ENCODE measurements around the gene CCL7.

DNA sequence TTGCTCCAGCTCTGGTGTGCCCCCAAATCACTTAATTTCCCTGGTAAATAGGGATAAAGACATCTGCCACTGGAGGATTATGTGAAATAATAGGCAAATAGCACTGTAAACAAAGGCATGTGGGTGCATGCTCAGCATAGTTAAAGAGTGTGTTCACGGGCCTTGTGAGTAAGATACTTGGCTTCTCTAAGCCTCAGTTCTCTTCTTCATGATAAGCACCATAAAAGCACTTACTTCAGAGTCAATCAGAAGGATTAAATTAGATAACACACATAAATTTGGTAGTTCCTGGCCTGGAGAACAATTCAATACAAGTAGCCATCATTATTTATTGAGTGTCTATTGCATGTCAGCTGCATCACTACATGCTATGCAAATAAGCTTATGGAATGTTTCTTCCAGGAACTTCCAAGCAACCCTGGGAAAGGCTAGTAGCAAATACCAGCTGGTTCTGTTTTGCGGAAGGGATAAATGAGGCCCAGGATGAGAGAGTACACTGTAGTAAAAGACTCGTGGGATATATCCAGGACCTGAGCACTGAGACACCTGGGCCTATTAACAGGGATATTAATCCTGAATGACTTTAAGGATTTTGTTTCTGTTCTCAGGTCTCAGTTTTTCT, 30.0 kb downstream of the CCL7 start:
- TF ChIP-seq, protein P1, sequence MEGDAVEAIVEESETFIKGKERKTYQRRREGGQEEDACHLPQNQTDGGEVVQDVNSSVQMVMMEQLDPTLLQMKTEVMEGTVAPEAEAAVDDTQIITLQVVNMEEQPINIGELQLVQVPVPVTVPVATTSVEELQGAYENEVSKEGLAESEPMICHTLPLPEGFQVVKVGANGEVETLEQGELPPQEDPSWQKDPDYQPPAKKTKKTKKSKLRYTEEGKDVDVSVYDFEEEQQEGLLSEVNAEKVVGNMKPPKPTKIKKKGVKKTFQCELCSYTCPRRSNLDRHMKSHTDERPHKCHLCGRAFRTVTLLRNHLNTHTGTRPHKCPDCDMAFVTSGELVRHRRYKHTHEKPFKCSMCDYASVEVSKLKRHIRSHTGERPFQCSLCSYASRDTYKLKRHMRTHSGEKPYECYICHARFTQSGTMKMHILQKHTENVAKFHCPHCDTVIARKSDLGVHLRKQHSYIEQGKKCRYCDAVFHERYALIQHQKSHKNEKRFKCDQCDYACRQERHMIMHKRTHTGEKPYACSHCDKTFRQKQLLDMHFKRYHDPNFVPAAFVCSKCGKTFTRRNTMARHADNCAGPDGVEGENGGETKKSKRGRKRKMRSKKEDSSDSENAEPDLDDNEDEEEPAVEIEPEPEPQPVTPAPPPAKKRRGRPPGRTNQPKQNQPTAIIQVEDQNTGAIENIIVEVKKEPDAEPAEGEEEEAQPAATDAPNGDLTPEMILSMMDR (IDR thresholded peaks at IDR 0.05) = no peak
- TF ChIP-seq POLR2AphosphoS5 (IDR thresholded peaks at IDR 0.05) = no peak
